Measurements from ENCODE around the gene ZNF157. TPM values are rescaled to one million over a fixed set of nuclear protein-coding genes. Genes with fewer than 3 reads are reported as not detected.

The ZNF157 gene
- total RNA-seq, 2 experiments from 2014 or later: 0.78 to 1.2 TPM

DNA sequence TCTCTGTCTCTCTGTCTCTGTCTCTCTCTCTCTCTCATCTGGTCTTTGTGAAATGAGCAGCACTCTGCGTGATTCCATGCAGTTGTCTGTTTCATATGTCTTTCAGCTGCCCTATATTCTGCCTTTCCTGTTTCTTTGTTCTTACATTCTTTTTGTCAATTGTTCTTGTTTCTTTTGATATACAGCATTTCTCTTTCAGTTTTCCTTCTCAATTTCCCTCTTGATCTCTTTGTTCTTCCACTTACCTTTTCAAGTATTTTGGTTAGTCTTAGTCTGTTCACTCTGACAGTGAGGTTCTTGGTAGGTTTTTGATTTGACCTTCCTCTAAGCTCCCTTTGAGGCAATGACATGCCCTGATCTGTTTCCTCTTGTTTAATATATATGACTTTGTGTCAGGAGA is 20.4 kb downstream of the ZNF157 start:
- Mint-ChIP-seq H3K36me3 (no peaks in the 10 kb centered on the region), H3K27me3 (no peaks in the 10 kb centered on the region), H3K4me3 (peak overlapping the region; percentile 4), H3K9me3 (no peaks in the 10 kb centered on the region), H3K27ac (peak overlapping the region; percentile 17), H3K4me1 (peaks cover 13% of the 10 kb centered on the region)
- no peak for DNase-seq

DNA sequence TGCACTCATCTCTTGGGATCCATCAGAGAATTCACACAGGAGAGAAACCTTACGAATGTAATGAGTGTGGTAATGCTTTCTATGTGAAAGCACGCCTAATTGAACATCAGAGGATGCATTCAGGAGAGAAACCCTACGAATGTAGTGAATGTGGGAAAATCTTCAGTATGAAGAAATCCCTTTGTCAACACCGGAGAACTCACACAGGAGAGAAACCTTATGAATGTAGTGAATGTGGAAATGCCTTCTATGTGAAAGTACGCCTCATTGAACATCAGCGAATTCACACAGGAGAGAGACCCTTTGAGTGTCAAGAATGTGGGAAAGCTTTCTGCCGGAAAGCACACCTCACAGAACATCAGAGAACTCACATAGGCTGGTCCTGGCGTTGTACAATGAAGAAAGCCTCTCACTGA is 42.8 kb downstream of the ZNF157 start:
- H3K4me1 Mint-ChIP-seq: no peaks in the 10 kb centered on the region
- no peak overlapping the region for H3K27ac Mint-ChIP-seq
- DNase-seq: no peak
- H3K9me3 Mint-ChIP-seq: peaks cover 22% of the 10 kb centered on the region
- H3K36me3 Mint-ChIP-seq: peaks cover 48% of the 10 kb centered on the region
- H3K4me3 Mint-ChIP-seq: no peak overlapping the region
- H3K27me3 Mint-ChIP-seq: no peaks in the 10 kb centered on the region

DNA sequence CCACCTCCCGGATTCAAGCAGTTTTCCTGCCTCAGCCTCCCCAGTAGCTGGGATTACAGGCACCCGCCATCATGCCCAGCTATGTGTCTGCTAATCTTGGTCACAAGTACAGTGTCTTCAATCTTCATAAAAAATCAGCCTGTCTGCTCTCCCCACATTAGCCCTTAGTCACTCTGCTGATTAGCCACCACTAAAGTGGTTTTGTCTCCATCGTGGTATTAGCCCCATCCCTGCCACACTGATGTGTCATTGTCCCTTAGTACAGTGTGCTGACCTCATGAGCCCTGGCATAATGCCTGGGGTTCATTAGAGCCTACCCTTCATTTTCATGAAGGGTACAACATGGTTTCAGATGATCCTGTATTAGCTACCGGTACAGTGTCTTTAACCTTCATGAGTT is 49.9 kb downstream of the ZNF157 start:
- peaks cover 14% of the 10 kb centered on the region for H3K36me3 Mint-ChIP-seq
- H3K27me3 Mint-ChIP-seq: no peaks in the 10 kb centered on the region
- DNase-seq: no peak
- H3K4me1 Mint-ChIP-seq: no peaks in the 10 kb centered on the region
- H3K4me3 Mint-ChIP-seq: no peak overlapping the region
- no peak overlapping the region for H3K27ac Mint-ChIP-seq
- peaks cover 8% of the 10 kb centered on the region for H3K9me3 Mint-ChIP-seq

DNA sequence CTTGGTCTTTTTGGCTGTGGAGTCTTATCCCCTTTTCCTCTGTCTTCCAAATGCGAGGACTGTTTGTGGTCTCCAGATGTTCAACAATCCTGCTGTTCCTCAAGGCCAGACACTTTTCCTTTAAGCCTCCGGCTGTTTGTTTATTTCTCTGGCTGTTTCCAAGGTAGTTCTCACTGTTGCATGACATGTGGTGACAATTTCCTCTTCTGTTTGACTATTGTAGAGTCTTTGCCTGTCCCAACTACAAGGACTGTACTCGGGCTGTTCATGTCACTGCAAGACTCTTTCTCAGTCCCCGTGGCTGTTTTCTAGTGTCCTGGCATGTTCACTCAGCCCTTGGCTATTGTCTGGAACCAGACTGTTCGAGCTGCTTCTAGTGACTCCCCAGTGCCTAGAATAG is 50.6 kb downstream of the ZNF157 start:
- Mint-ChIP-seq H3K27me3 (no peaks in the 10 kb centered on the region), H3K4me1 (no peaks in the 10 kb centered on the region), H3K9me3 (peaks cover 8% of the 10 kb centered on the region), H3K4me3 (no peak overlapping the region), H3K36me3 (peaks cover 14% of the 10 kb centered on the region), H3K27ac (no peak overlapping the region)
- DNase-seq: no peak

DNA sequence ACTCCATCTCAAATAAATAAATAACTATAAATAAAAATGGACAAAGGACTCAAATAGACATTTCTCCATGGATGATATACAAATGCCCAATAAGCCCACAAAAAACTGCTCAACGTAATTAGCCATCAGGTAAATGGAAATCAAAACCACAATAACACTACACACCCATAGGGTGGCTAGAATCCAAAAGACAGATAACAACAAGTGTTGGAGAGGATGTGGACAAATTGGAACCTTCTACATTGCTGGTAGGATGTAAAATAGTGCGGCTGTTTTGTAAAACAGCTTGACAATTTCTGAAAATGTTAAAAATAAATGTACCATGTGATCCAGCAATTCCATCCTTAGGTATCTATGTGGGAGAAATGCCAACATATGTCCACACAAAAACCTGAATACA is 52.1 kb downstream of the ZNF157 start:
- Mint-ChIP-seq H3K27ac (no peak overlapping the region), H3K9me3 (peaks cover 6% of the 10 kb centered on the region), H3K27me3 (no peaks in the 10 kb centered on the region), H3K36me3 (peaks cover 10% of the 10 kb centered on the region), H3K4me3 (no peak overlapping the region), H3K4me1 (no peaks in the 10 kb centered on the region)
- no peak for DNase-seq

DNA sequence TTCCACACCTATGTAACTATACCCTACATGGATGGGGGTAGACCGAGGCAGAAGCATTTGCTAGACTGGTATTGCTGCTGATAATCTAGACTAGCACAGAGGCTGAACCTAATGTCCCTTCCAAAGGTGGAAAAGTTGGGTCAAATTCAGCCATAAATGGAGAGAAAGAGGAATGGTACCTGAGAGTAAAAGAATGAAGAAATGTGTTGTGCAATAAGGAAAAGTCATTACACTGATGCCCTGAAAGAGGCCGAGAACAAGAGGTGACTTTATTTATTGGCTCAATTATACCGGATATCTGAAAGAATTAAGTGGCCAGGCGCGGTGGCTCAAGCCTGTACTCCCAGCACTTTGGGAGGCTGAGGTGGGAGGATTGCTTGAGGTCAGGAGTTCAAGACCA is 60.5 kb downstream of the ZNF157 start:
- H3K4me3 Mint-ChIP-seq: no peak overlapping the region
- no peaks in the 10 kb centered on the region for H3K36me3 Mint-ChIP-seq
- H3K27ac Mint-ChIP-seq: no peak overlapping the region
- no peak for DNase-seq
- no peaks in the 10 kb centered on the region for H3K27me3 Mint-ChIP-seq
- no peaks in the 10 kb centered on the region for H3K9me3 Mint-ChIP-seq
- H3K4me1 Mint-ChIP-seq: no peaks in the 10 kb centered on the region

DNA sequence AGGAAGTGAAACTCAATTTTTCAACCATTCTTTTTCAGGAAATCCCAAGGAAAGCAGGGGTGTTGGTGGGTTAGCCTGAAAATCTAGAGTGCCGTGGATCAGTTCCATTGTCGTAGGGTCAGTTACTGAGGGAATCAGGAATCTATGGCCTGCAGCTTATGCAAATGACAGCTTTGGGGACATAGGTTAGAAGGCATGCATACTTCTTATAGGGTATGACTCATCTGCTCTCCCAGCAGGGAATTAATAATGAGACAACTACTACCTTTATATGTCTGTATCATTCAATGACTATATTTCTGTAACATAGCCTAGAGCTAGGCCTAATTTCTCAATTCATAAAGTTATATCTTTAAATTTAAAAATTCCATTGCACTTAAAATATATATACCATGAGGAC is 76.1 kb downstream of the ZNF157 start:
- Mint-ChIP-seq H3K27ac (no peak overlapping the region), H3K36me3 (peaks cover 67% of the 10 kb centered on the region), H3K9me3 (peaks cover 36% of the 10 kb centered on the region), H3K4me1 (no peaks in the 10 kb centered on the region), H3K4me3 (no peak overlapping the region), H3K27me3 (no peaks in the 10 kb centered on the region)
- DNase-seq: no peak

DNA sequence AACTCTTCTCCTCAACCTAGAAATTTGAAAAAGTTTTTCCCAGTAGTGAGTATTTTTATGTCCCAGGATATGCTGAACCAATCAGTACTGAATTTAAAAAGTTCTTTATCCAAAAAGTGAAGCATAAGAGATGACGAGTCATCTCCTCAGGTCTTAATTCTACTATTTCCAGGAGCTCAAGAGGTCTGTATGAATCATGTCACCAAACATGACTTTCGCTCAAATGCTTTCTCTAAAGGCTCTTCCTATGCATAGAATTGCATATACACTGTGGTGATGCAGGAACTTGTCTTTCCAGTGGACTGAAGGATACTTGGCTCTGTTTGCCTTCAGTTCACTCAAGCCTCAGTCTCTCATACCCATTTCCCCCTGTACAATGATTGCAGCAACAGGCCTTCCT is 76.6 kb downstream of the ZNF157 start:
- peaks cover 35% of the 10 kb centered on the region for H3K9me3 Mint-ChIP-seq
- H3K27ac Mint-ChIP-seq: no peak overlapping the region
- H3K27me3 Mint-ChIP-seq: no peaks in the 10 kb centered on the region
- peaks cover 70% of the 10 kb centered on the region for H3K36me3 Mint-ChIP-seq
- no peak overlapping the region for H3K4me3 Mint-ChIP-seq
- no peak for DNase-seq
- no peaks in the 10 kb centered on the region for H3K4me1 Mint-ChIP-seq

DNA sequence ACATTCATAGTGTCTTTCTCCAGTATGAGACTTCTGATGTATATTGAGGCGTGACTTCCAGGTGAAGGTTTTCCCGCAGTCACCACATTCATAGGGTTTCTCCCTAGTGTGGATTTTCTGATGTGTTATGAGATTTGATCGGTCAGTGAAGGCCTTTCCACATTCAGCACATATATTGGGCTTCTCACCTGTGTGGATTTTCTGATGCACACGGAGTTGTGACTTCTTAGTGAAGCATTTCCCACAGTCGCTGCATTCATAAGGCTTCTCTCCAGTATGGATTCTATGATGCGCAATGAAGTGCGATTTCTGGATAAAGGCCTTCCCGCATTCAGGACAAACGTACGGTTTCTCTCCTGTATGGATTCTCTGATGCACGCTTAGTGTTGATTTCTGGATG is 77.2 kb downstream of the ZNF157 start:
- Mint-ChIP-seq H3K4me3 (no peak overlapping the region), H3K4me1 (no peaks in the 10 kb centered on the region), H3K36me3 (peaks cover 76% of the 10 kb centered on the region), H3K27me3 (no peaks in the 10 kb centered on the region), H3K27ac (no peak overlapping the region), H3K9me3 (peaks cover 33% of the 10 kb centered on the region)
- no peak for DNase-seq

DNA sequence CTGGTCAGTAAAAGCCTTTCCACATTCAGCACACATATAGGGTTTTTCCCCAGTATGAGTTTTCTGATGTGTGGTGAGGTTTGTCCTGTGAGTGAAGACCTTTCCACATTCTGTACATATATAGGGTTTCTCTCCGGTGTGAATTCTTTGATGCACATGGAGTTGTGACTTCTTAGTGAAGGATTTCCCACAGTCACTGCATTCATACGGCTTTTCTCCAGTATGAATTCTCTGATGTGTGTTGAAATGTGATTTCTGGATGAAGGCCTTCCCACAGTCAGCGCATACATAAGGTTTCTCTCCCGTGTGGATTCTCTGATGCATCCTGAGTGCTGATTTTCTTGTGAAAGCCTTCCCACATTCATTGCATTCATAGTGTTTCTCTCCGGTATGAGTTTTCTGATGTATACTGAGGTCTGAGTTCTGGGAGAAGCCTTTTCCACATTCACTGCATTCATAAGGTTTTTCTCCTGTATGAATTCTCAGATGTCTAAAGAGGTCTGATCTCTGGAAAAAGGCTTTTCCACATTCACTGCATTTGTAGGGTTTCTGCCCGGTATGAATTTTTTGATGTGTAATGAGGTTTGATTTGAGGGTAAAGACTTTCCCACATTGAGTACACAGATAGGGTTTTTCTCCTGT is 77.9 kb downstream of the ZNF157 start:
- no peaks in the 10 kb centered on the region for H3K4me1 Mint-ChIP-seq
- no peak overlapping the region for H3K27ac Mint-ChIP-seq
- H3K4me3 Mint-ChIP-seq: no peak overlapping the region
- H3K27me3 Mint-ChIP-seq: no peaks in the 10 kb centered on the region
- peaks cover 81% of the 10 kb centered on the region for H3K36me3 Mint-ChIP-seq
- DNase-seq: no peak
- peaks cover 33% of the 10 kb centered on the region for H3K9me3 Mint-ChIP-seq

DNA sequence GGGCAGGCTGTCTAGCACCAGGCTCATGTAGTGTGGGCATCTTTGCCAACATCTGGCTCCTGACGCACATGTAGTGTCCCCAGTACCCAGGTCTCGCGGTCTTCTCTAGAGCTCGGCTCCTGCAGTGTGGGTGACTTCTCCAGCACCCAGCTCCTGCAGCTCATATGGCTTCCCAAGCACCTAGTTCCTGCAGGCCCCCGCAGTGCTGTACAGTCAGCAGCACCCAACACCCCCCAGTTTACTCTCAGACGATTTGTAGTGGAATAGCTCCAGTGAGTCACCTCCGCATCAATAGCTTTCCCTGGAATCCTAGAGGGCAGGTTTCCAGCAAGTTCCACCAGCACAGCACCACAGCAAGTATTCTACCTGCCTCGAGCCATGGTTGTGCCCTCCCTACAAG is 81.7 kb downstream of the ZNF157 start:
- H3K4me1 Mint-ChIP-seq: no peaks in the 10 kb centered on the region
- no peaks in the 10 kb centered on the region for H3K27me3 Mint-ChIP-seq
- H3K36me3 Mint-ChIP-seq: peaks cover 79% of the 10 kb centered on the region
- no peak overlapping the region for H3K27ac Mint-ChIP-seq
- no peak overlapping the region for H3K4me3 Mint-ChIP-seq
- H3K9me3 Mint-ChIP-seq: peaks cover 23% of the 10 kb centered on the region
- DNase-seq: no peak

DNA sequence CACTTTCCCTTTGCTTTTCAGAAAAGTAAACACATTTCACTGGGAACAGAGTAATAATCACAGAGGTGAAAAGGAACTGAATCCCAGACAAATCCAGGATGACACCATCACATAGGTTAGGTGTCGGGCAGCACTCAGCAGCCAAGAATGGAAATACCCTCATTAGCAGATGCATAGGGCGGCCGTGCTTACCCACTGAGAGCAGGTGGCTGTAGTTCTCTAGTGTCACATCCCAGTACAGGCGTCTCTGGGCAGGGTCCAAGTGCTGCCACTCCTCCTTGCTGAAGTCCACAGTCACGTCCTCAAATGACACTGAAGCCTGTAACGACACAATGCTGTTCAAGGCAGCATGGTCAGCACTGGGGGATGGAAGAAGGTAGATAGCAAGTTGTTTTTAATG is 85.7 kb downstream of the ZNF157 start:
- DNase-seq: no peak
- H3K4me1 Mint-ChIP-seq: peaks cover 2% of the 10 kb centered on the region
- H3K9me3 Mint-ChIP-seq: peaks cover 2% of the 10 kb centered on the region
- no peak overlapping the region for H3K4me3 Mint-ChIP-seq
- no peaks in the 10 kb centered on the region for H3K27me3 Mint-ChIP-seq
- no peak overlapping the region for H3K27ac Mint-ChIP-seq
- peaks cover 52% of the 10 kb centered on the region for H3K36me3 Mint-ChIP-seq

DNA sequence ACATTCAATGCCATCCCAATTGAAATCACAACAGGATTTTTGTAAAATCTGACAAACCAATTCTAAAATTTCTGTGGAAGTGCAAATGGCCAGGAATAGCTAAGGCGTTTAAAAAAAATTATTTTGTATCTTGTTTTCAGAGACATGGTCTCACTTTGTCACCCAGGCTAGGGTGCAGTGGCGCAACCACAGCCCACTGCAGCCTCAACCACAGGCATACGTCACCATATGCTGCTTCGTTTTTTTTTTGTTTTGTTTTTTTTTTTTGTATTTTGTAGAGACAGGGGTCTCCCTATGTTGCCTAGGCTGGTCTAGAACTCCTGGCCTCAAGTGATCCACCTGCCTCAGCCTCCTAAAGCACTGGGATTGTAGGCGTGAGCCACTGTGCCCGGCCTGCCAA is 88.2 kb downstream of the ZNF157 start:
- peaks cover 43% of the 10 kb centered on the region for H3K36me3 Mint-ChIP-seq
- H3K27ac Mint-ChIP-seq: no peak overlapping the region
- no peaks in the 10 kb centered on the region for H3K27me3 Mint-ChIP-seq
- no peaks in the 10 kb centered on the region for H3K9me3 Mint-ChIP-seq
- H3K4me3 Mint-ChIP-seq: no peak overlapping the region
- peak; percentile 10 for DNase-seq
- H3K4me1 Mint-ChIP-seq: peaks cover 2% of the 10 kb centered on the region

DNA sequence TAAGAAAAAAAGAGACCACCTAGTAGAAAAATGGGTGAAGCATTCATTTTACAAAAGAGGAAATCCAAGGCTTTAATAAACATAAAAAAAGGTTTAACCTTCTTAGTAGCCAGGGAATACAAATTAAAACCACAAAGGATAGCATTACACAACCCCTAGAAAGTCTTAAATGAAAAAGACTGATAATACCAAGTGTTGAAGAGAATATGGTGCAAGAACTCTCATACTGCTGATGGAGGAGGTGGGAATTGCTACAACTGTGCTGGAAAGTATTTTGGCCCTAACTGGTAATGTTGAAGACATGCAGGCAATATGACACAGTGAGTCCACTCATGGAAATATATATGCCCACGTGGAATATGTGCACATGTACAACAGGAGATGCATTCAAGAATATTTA is 90.2 kb downstream of the ZNF157 start:
- Mint-ChIP-seq H3K4me1 (peaks cover 2% of the 10 kb centered on the region), H3K36me3 (peaks cover 41% of the 10 kb centered on the region), H3K27ac (no peak overlapping the region)

More for the DNA sequence above, 90.2 kb downstream of the ZNF157 start:
- no peaks in the 10 kb centered on the region for H3K9me3 Mint-ChIP-seq
- H3K4me3 Mint-ChIP-seq: no peak overlapping the region
- no peaks in the 10 kb centered on the region for H3K27me3 Mint-ChIP-seq
- no peak for DNase-seq

Data from activated naive CD8-positive, alpha-beta T cell treated with anti-CD3 and anti-CD28 coated beads for 36 hours (primary cell).